Measurements from ENCODE around the gene UAP1L1. TPM values are rescaled to one million over a fixed set of nuclear protein-coding genes. Genes with fewer than 3 reads are reported as not detected.

The UAP1L1 gene
- total RNA-seq, 1 experiment from 2014 or later = 15.1 TPM

DNA sequence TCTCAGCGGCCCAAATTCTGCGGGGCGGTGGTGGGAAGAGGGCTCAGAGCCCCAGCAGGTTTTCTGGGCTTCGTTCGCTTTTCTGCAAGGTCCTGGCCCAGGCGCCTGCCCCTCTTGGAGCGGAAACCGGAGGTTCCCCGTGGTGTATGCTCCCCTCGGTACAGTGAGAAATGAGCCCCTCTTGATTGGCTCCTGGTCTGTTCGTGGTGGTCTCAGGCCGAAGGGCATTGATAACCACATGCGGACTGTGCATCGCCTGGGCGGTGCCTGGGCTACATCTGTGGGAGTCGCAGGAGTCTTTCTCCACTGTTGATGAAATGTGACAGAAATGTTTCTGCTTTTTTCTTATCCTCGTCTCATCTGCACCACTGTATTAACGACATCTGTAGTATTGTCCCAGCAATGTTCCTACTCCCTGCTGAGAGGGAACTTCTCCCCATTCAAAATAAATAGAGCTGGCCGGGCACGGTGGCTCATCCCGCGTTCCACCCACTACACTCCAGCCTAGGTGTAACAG is 10.2 kb downstream of the UAP1L1 start:
- H2AFZ ChIP-seq (ENCODE audit: low read length) = peak overlapping the region; percentile 28; the same call in 1 of the 2 replicates
- DNase-seq = peak; percentile 73

GRCh38 chr9:137088121-137088520 is 10.8 kb downstream of the UAP1L1 start:
- no peak overlapping the region for H3K27ac ChIP-seq (ENCODE audit: low read length)
- DNase-seq = no peak
- H4K20me1 ChIP-seq (ENCODE audit: insufficient read depth, low read depth, low read length) = no peaks in the 10 kb centered on the region
- H3K9me2 ChIP-seq (replicated peaks; ENCODE audit: insufficient read depth, low read length) = no peaks in the 10 kb centered on the region
- H3K27me3 ChIP-seq (ENCODE audit: low read length) = no peaks in the 10 kb centered on the region
- H2AFZ ChIP-seq (ENCODE audit: low read length) = no peak overlapping the region
- peaks cover 18% of the 10 kb centered on the region for H3K79me2 ChIP-seq (ENCODE audit: low read length)
- H3K9ac ChIP-seq (ENCODE audit: low read length) = peak overlapping the region; percentile 92
- no peaks in the 10 kb centered on the region for H3K36me3 ChIP-seq (ENCODE audit: insufficient read depth, low read length)
- H3K4me1 ChIP-seq (ENCODE audit: low read length) = peaks cover 46% of the 10 kb centered on the region
- H3K9me3 ChIP-seq (ENCODE audit: low read length) = no peaks in the 10 kb centered on the region
- H3K4me3 ChIP-seq (ENCODE audit: low read length) = peak overlapping the region; percentile 74
- H3K4me2 ChIP-seq (ENCODE audit: low read depth, low read length, poor library complexity, severe bottlenecking) = peak overlapping the region; percentile 81

More for the DNA sequence above, 10.2 kb downstream of the UAP1L1 start:
- Histone ChIP-seq H3K4me1 (ENCODE audit: low read length) (peaks cover 53% of the 10 kb centered on the region), H4K20me1 (ENCODE audit: insufficient read depth, low read depth, low read length) (no peaks in the 10 kb centered on the region), H3K9me2 (replicated peaks; ENCODE audit: insufficient read depth, low read length) (no peaks in the 10 kb centered on the region), H3K4me3 (ENCODE audit: low read length) (peak overlapping the region; percentile 74), H3K27ac (ENCODE audit: low read length) (peak overlapping the region; percentile 70), H3K27me3 (ENCODE audit: low read length) (no peaks in the 10 kb centered on the region), H3K9me3 (ENCODE audit: low read length) (no peaks in the 10 kb centered on the region), H3K36me3 (ENCODE audit: insufficient read depth, low read length) (no peaks in the 10 kb centered on the region), H3K79me2 (ENCODE audit: low read length) (peaks cover 18% of the 10 kb centered on the region), H3K4me2 (ENCODE audit: low read depth, low read length, poor library complexity, severe bottlenecking) (peak overlapping the region; percentile 81), H3K9ac (ENCODE audit: low read length) (peak overlapping the region; percentile 92)

- Histone ChIP-seq H3K4me3 (ENCODE audit: low read length) (no peak overlapping the region), H2AFZ (ENCODE audit: low read length) (no peak overlapping the region), H3K9ac (ENCODE audit: low read length) (0 out of 2 replicates have a peak overlapping the region, but pooled peaks have one; percentile 1), H4K20me1 (ENCODE audit: insufficient read depth, low read depth, low read length) (no peaks in the 10 kb centered on the region), H3K9me2 (replicated peaks; ENCODE audit: insufficient read depth, low read length) (no peaks in the 10 kb centered on the region), H3K27me3 (ENCODE audit: low read length) (no peaks in the 10 kb centered on the region), H3K36me3 (ENCODE audit: insufficient read depth, low read length) (no peaks in the 10 kb centered on the region), H3K79me2 (ENCODE audit: low read length) (peaks cover 18% of the 10 kb centered on the region), H3K4me2 (ENCODE audit: low read depth, low read length, poor library complexity, severe bottlenecking) (no peak overlapping the region), H3K27ac (ENCODE audit: low read length) (no peak overlapping the region), H3K4me1 (ENCODE audit: low read length) (peaks cover 33% of the 10 kb centered on the region), H3K9me3 (ENCODE audit: low read length) (no peaks in the 10 kb centered on the region)
- no peak for DNase-seq
These were observed 12.1 kb downstream of the UAP1L1 start for GRCh38 chr9:137089232-137089947.

GRCh38 chr9:137095664-137096517 is 18.6 kb downstream of the UAP1L1 start:
- Histone ChIP-seq H3K27ac (ENCODE audit: low read length) (no peak overlapping the region), H3K4me2 (ENCODE audit: low read depth, low read length, poor library complexity, severe bottlenecking) (no peak overlapping the region)

DNA sequence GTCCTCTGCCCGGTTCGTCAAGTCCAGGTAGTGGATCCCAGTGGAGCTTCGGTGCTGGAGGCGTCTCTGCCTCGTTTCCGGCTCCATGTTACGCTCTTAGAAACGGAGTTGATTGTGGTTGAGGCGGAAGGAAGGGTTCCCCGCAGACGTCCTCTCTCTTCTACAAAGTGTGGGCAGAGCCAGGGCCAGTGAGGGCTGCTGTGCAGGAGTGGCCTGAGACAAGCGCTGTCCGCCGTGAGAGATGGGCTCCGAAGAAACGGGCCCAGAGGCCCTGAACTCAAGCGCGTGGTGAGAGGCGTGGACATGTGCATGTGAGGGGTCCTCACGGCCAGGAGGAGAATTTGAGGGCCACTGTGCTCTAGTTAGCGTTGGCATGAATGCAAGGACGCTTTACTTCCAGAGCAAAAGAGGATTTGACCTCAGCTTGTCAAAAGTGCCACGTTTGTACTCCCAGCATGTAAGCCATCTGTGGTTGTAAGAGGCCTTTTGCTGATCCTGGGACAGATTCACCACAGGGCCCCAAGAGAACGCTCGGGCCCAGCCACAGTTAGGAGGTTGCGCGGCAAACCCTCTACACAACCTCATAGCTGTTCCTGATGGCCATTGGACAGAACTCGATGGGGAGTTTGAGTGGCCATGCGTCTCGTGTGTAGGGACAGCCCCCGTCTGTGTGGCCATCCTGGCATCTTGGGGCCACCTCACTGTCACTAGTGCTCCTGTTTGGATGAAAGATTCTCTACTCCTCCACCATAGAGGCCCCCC is 19.6 kb downstream of the UAP1L1 start:
- DNase-seq = no peak
- Histone ChIP-seq H4K20me1 (ENCODE audit: insufficient read depth, low read depth, low read length) (no peaks in the 10 kb centered on the region), H3K27me3 (ENCODE audit: low read length) (no peaks in the 10 kb centered on the region), H3K9me3 (ENCODE audit: low read length) (peaks cover under 1% of the 10 kb centered on the region; the same call in 1 of the 2 replicates), H2AFZ (ENCODE audit: low read length) (no peak overlapping the region), H3K9ac (ENCODE audit: low read length) (no peak overlapping the region), H3K27ac (ENCODE audit: low read length) (no peak overlapping the region), H3K4me3 (ENCODE audit: low read length) (no peak overlapping the region), H3K4me1 (ENCODE audit: low read length) (no peaks in the 10 kb centered on the region), H3K79me2 (ENCODE audit: low read length) (no peaks in the 10 kb centered on the region), H3K36me3 (ENCODE audit: insufficient read depth, low read length) (peaks cover 23% of the 10 kb centered on the region), H3K4me2 (ENCODE audit: low read depth, low read length, poor library complexity, severe bottlenecking) (no peak overlapping the region), H3K9me2 (replicated peaks; ENCODE audit: insufficient read depth, low read length) (no peaks in the 10 kb centered on the region)

More at GRCh38 chr9:137095664-137096517, 18.6 kb downstream of the UAP1L1 start:
- H3K79me2 ChIP-seq (ENCODE audit: low read length) = no peaks in the 10 kb centered on the region
- no peak overlapping the region for H2AFZ ChIP-seq (ENCODE audit: low read length)
- peaks cover 12% of the 10 kb centered on the region for H3K36me3 ChIP-seq (ENCODE audit: insufficient read depth, low read length)
- DNase-seq = peak; percentile 58
- no peaks in the 10 kb centered on the region for H3K4me1 ChIP-seq (ENCODE audit: low read length)
- no peaks in the 10 kb centered on the region for H3K27me3 ChIP-seq (ENCODE audit: low read length)
- H4K20me1 ChIP-seq (ENCODE audit: insufficient read depth, low read depth, low read length) = no peaks in the 10 kb centered on the region
- no peaks in the 10 kb centered on the region for H3K9me2 ChIP-seq (replicated peaks; ENCODE audit: insufficient read depth, low read length)
- H3K4me3 ChIP-seq (ENCODE audit: low read length) = no peak overlapping the region
- H3K9ac ChIP-seq (ENCODE audit: low read length) = no peak overlapping the region
- H3K9me3 ChIP-seq (ENCODE audit: low read length) = no peaks in the 10 kb centered on the region

DNA sequence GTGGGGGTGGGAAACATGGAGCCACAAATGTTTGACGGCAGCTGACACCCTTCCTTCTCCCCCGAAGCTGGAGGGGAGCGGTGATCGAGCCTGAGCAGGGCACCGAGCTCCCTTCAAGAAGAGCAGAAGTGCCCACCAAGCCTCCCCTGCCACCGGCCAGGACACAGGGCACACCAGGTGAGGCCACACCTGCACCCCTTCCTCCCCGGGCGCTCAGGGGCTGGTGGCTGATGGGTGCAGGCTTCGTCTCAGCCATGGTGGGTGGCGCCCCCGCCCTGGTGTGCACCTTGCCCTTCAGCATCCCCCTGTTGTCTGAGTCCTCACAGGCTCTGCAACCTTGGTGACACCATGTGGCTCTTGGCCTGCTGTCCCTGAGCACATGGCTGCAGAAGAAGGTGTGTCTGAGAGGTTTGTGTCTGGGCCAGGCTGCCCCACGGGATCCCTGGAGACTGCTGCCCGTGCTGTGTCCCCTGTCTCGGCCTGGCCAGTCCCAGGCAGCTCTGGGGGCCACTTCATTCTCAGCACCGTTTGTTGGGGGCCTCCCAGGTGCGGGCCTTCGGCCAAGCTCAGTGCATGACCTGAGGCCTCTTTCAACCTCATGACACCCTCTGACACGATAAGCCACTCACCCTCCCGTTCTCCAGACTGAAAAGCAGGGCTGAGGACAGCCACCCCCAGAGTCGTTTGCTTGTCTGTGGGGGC is 20.6 kb downstream of the UAP1L1 start:
- Histone ChIP-seq H3K4me2 (ENCODE audit: low read depth, low read length, poor library complexity, severe bottlenecking) (no peak overlapping the region), H4K20me1 (ENCODE audit: insufficient read depth, low read depth, low read length) (no peaks in the 10 kb centered on the region), H3K27ac (ENCODE audit: low read length) (no peak overlapping the region), H3K4me1 (ENCODE audit: low read length) (no peaks in the 10 kb centered on the region), H3K27me3 (ENCODE audit: low read length) (no peaks in the 10 kb centered on the region), H3K36me3 (ENCODE audit: insufficient read depth, low read length) (peaks cover 33% of the 10 kb centered on the region), H3K9me2 (replicated peaks; ENCODE audit: insufficient read depth, low read length) (no peaks in the 10 kb centered on the region), H3K4me3 (ENCODE audit: low read length) (no peak overlapping the region), H3K9ac (ENCODE audit: low read length) (no peak overlapping the region), H3K79me2 (ENCODE audit: low read length) (no peaks in the 10 kb centered on the region), H2AFZ (ENCODE audit: low read length) (no peak overlapping the region), H3K9me3 (ENCODE audit: low read length) (peaks cover 3% of the 10 kb centered on the region; the same call in 1 of the 2 replicates)
- DNase-seq = no peak

GRCh38 chr9:137099231-137099630 is 21.9 kb downstream of the UAP1L1 start:
- Histone ChIP-seq H3K9me2 (replicated peaks; ENCODE audit: insufficient read depth, low read length) (no peaks in the 10 kb centered on the region), H3K4me2 (ENCODE audit: low read depth, low read length, poor library complexity, severe bottlenecking) (no peak overlapping the region), H3K27me3 (ENCODE audit: low read length) (no peaks in the 10 kb centered on the region), H4K20me1 (ENCODE audit: insufficient read depth, low read depth, low read length) (no peaks in the 10 kb centered on the region), H3K27ac (ENCODE audit: low read length) (no peak overlapping the region), H3K9ac (ENCODE audit: low read length) (no peak overlapping the region), H3K4me1 (ENCODE audit: low read length) (no peaks in the 10 kb centered on the region), H3K9me3 (ENCODE audit: low read length) (peaks cover 3% of the 10 kb centered on the region; the same call in 1 of the 2 replicates), H2AFZ (ENCODE audit: low read length) (no peak overlapping the region), H3K4me3 (ENCODE audit: low read length) (no peak overlapping the region), H3K79me2 (ENCODE audit: low read length) (no peaks in the 10 kb centered on the region), H3K36me3 (ENCODE audit: insufficient read depth, low read length) (peaks cover 44% of the 10 kb centered on the region)
- no peak for DNase-seq
